Measurements from ENCODE around the gene FBXO47. TPM values are rescaled to one million over a fixed set of nuclear protein-coding genes. Genes with fewer than 3 reads are reported as not detected.
"Not testable (repeated sequence)": the region's sequence is repeated elsewhere in the genome, so short reads cannot be mapped to it uniquely, and the experiment has no call there.

FBXO47 gene
- total RNA-seq, 1 donor from 2014 or later = not detected

GRCh38 chr17:38980490-38981217 is 13.5 kb upstream of the FBXO47 start:
- peak; percentile 91 for DNase-seq (ENCODE audit: low spot score)

DNA sequence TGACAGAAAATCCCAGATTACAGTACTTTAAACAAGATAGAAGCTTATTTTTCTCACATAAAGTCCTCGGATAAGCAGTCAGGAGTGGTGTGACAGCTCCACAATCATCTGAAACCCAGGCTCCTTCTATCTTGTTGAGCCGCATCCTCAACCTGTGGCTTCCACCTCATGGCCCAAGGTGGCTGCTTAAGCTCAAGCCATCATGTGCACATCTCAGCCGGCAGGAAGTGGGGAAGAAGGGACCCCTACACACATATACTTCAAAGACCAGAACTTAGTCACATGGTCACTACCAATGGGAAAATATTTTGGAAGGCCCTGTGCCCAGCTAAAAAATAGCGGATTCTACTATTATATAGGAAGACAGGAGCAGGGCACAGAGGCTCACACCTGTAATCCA is 11.0 kb upstream of the FBXO47 start:
- no peak for DNase-seq (ENCODE audit: low spot score)

- not testable (repeated sequence) for DNase-seq (ENCODE audit: low spot score)
Observed at GRCh38 chr17:38976187-38976551, 9.0 kb upstream of the FBXO47 start.

DNA sequence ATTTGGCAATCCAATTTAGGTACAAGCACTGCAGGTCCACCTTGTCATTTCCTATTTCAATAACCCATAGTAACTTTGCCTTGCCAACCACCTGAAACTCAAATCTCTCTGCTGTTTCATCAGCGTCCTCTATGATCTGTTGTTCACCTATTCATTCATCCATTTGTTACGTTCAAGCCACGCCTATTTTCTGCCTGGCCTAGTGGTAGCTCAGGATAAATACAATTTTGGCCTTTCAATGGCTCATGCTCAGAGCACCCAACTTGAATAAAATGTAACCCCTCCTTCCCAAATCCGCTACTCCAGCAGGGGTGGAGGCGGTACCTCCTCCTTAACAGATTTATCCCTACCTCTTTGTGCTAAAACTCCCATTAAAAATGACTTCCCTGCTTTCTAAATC is 3.6 kb upstream of the FBXO47 start:
- DNase-seq (ENCODE audit: low spot score) = no peak

DNA sequence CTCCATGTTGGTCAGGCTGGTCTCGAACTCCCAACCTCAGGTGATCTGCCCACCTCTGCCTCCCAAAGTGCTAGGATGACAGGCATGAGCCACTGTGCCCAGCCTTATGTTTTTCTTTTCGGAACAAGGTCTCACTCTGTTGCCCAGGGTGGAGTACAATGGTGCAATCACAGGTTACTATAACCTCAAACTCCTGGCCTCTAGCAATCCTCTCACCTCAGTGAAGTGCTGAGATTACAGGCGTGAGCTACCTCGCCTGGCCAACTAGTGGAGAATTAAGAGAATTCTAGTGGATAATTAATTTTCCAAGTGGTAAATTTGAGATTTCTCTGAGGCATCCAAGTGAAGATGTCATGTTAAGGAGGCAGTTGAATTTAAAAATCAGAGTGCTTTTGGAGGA is 2.9 kb upstream of the FBXO47 start:
- no peak for DNase-seq (ENCODE audit: low spot score)

GRCh38 chr17:38969281-38969680 is 2.1 kb upstream of the FBXO47 start:
- DNase-seq (ENCODE audit: low spot score) = no peak

GRCh38 chr17:38961413-38961812 is 5.8 kb downstream of the FBXO47 start:
- no peak for DNase-seq (ENCODE audit: low spot score)

DNA sequence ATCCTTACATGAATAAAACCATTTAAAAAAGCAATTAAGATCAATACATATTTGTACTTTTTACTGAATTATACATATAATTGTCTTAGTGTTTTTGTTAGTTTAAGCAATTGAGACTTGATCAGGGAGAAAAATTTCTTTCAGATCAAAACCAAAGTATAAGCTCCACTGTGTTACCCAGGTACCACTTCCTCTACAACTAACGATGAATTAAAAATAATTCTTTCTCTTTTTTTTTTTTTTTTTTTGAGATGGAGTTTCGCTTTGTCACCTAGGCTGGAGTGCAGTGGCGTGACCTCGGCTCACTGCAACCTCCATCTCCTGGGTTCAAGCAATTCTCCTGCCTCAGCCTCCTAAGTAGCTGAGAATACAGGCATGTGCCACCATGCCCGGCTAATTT is 6.8 kb downstream of the FBXO47 start:
- DNase-seq (ENCODE audit: low spot score) = no peak

DNA sequence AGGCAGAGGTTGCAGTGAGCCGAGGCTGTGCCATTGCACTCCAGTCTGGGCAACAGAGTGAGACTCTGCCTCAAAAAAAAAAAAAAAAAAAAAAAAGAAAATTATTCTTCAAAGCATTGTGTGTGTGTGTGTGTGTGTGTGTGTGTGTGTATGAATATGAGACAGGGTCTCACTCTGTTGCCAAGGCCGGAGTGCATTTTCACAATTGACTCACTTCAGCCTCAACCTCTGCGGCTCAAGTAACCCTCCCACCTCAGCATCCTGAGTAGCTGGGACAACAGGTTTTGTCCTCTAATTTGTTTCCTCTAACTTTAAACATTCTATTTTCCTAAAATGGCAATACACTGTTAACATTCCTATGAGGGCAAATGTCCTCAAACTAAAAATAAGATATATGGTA is 7.7 kb downstream of the FBXO47 start:
- DNase-seq (ENCODE audit: low spot score) = no peak

- DNase-seq (ENCODE audit: low spot score) = peak; percentile 67
Observed at GRCh38 chr17:38958756-38959155, 8.4 kb downstream of the FBXO47 start.

DNA sequence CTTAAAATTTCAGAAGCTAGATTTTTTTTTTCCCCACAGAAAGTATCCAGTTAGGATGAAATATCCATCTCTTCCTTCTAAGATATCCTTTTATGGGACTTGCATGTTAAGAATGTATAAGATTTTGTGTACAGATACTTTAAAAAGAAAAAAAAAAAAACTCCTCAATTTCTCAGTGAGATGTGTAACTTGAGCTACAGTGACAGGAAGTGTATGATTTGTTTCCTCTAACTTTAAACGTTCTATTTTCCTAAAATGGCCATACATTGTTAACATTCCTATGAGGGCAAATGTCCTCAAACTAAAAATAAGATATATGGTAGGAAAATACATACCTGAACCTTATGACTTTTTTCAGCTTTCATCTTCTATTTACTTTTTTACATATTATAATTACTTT is 8.9 kb downstream of the FBXO47 start:
- peak; percentile 57 for DNase-seq (ENCODE audit: low spot score)

GRCh38 chr17:38953800-38954199 is 13.4 kb downstream of the FBXO47 start:
- not testable (repeated sequence) for DNase-seq (ENCODE audit: low spot score)

DNA sequence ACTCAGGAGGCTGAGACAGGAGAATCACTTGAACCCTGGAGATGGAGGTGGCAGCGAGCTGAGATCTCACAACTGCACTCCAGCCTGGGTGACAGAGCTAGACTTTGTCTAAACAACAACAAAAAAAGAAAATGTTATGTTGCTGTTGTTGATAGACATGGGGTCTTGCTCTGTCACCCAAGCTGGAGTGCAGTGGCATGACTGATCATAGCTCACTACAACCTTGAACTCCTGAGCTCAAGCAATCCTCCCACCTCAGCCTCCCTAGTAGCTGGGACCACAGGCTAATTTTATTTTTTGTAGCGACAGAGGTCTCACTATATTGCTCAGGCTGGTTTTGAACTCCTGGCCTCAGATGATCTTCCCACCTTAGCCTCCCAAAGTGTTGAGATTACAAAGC is 20.0 kb downstream of the FBXO47 start:
- DNase-seq (ENCODE audit: low spot score) = no peak

GRCh38 chr17:38943607-38944006 is 23.6 kb downstream of the FBXO47 start:
- no peak for DNase-seq (ENCODE audit: low spot score)

GRCh38 chr17:38942696-38943334 is 24.4 kb downstream of the FBXO47 start:
- no peak for DNase-seq (ENCODE audit: low spot score)

- DNase-seq (ENCODE audit: low spot score) = no peak
Observed at GRCh38 chr17:38940404-38940803, 26.8 kb downstream of the FBXO47 start.

DNA sequence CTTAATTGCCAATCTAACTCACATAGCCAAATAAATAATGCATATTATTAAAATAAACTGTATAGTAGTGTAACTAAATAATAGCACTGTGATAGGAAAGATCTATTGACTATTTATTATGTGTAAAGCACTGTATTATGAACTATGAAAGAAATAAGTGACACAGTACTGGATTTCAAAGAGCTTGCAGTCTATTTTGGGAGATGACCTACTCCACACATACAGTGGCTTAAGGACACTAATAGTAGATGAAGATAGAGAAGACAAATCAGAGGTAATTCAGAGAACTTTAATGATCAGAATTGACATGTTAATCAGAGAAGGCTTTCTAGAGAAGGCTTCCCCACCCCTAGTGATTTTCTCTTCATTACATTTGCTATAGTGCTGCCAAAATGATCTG is 27.2 kb downstream of the FBXO47 start:
- DNase-seq (ENCODE audit: low spot score) = no peak

DNA sequence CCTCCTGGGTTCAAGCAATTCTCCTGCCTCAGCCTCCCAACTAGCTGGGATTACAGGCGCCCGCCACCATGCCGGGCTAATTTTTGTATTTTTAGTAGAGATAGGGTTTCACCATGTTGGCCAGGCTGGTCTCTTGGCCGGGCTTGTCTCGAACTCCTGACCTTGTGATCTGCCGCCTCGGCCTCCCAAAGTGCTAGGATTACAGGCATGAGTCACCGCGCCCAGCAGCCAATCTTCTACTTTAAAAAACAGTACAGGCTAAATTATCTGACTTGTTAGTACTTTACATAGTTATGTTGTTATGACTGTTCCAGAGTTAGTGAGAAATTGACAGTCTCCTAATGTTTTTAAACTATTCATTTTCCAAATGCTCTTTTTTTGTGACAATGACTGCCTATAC is 33.2 kb downstream of the FBXO47 start:
- not testable (repeated sequence) for DNase-seq (ENCODE audit: low spot score)

DNA sequence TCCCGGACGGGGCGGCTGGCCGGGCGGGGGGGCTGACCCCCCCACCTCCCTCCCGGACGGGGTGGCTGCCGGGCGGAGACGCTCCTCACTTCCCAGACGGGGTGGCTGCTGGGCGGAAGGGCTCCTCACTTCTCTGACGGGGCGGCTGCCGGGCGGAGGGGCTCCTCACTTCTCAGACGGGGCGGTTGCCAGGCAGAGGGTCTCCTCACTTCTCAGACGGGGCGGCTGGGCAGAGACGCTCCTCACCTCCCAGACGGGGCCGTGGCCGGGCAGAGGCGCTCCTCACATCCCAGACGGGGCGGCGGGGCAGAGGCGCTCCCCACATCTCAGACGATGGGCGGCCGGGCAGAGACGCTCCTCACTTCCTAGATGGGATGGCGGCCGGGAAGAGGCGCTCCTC is 36.4 kb downstream of the FBXO47 start:
- not testable (repeated sequence) for DNase-seq (ENCODE audit: low spot score)

DNA sequence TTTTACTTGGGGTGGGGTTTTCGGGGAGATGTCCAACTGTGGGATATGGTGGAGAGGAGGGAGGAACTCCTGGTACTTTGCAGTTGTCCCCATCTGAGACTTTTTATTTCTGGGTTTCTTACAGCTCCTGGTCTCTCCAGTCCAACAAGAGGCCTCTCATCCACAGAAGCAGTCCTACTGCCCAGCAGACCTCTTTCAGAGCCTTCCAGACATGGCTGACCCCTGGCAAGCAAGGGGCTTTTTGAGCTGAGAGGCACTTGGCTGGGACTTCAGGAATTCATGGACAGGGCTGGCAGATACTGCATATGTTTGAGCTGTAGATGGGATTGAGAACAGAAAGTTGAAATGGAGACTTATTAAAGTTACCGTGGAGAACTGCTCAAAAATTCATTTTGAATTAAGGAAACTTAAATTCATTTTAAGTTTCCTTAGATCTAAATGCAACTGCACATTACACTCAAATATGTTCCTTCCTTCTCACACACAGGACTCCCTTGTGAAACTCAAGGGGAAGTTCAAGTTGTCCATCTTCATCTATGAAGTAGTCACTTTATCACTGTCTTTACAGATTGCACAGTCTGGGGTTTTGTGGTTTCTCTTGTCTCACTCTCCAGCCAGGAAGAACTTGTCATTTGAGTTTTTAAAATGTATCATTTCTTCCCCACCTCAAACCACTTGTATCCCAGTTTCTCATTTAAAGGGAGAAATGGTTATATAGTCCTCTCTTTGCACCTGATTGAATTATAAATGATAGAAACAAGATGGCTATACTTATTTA is 40.7 kb downstream of the FBXO47 start:
- DNase-seq (ENCODE audit: low spot score) = peak; percentile 62

GRCh38 chr17:38925263-38925995 is 41.8 kb downstream of the FBXO47 start, which contains the start of gene LASP1NB:
Gene LASP1NB (plus strand): TSS chr17:38925614.
- peak; percentile 93 for DNase-seq (ENCODE audit: low spot score)

All from umbilical cord (tissue), 2 donors.